Right lobe of liver (tissue), 4 donors: ENCODE data around the gene WEE1.

Experiments used
- POLR2A ChIP-seq: fragments of 450-650 bp; IDR thresholded peaks from one replicate; pipeline ENCODE4 v1.6.1; 2017; ENCODE audit warnings: antibody characterized with exemption, mild to moderate bottlenecking
- TF ChIP-seq, protein P1 (sequence below), 4 donors: fragments of 200-600 bp in 3 of 4; fragments of 450-650 bp in 1 of 4; IDR thresholded peaks; one replicate each; pipeline versions ENCODE4 v1.5.1 to v1.8.0; 2016 to 2022; ENCODE audit warnings: antibody characterized with exemption in 4 of 4, mild to moderate bottlenecking in 2 of 4
- donor health status: DM: no; HTN: no; CAD: no.
- donor health status: DM: no; HTN: no; CAD: no.
- donor health status: DM: no; HTN: yes; CAD: no.

DNA sequence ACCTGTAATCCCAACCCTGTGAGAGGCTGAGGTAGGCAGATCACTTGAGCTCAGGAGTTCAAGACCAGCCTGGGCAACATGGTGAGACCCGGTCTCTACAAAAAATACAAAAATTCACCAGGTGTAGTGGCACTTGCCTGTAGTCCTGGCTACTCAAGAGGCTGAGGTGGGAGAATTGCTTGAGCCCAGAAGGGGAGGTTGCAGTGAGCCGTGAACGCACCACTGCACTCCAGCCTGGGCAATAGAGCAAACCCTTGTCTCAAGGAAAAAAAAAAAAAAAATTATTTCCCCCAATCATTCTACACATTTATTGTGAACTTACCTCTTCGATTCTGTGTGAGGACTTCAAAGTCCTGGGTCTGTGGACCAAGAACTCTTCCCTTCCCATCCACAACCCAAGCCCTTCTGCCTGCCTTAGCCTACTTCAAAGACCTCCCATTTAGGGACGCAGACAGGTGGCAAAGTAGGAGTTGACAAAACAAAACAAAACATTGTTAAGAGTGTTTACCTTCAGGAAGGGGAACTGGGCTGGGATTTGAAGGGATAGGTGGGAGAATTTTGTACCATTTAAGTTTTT lies 3.8 kb upstream of the WEE1 start:
- TF ChIP-seq, protein P1, sequence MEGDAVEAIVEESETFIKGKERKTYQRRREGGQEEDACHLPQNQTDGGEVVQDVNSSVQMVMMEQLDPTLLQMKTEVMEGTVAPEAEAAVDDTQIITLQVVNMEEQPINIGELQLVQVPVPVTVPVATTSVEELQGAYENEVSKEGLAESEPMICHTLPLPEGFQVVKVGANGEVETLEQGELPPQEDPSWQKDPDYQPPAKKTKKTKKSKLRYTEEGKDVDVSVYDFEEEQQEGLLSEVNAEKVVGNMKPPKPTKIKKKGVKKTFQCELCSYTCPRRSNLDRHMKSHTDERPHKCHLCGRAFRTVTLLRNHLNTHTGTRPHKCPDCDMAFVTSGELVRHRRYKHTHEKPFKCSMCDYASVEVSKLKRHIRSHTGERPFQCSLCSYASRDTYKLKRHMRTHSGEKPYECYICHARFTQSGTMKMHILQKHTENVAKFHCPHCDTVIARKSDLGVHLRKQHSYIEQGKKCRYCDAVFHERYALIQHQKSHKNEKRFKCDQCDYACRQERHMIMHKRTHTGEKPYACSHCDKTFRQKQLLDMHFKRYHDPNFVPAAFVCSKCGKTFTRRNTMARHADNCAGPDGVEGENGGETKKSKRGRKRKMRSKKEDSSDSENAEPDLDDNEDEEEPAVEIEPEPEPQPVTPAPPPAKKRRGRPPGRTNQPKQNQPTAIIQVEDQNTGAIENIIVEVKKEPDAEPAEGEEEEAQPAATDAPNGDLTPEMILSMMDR (IDR thresholded peaks at IDR 0.05) = no peak
- no peak for TF ChIP-seq POLR2A
